Neural cell (in vitro differentiated cells): Measurements from ENCODE around the gene SPATA13. TPM values are rescaled to one million over a fixed set of nuclear protein-coding genes. Genes with fewer than 3 reads are reported as not detected.

Source experiments
- H2AFZ ChIP-seq: fragments of 200-600, 300-800 bp; sonication (generic), shearing (Covaris generic); 2 replicates; pipeline ENCODE4 v1.6.0; 2014; ENCODE audit warnings: low read depth, mild to moderate bottlenecking, antibody characterized with exemption, low read length, moderate library complexity
- H3F3A ChIP-seq: fragments of 200-600 bp; shearing (Covaris generic); 2 replicates; pipeline ENCODE4 v1.6.1; 2016; ENCODE audit warnings: mild to moderate bottlenecking, moderate library complexity, mixed read lengths, antibody characterized with exemption, low read length; ENCODE audit not compliant: insufficient read depth, poor library complexity, severe bottlenecking
- H3K27ac ChIP-seq: fragments of 200-600, 300-800 bp; sonication (generic), shearing (Covaris generic); 2 replicates; pipeline ENCODE4 v1.5.1; 2014; ENCODE audit warnings: mild to moderate bottlenecking, low read length, moderate library complexity
- H3K27me3 ChIP-seq: fragments of 300-800, 200-600 bp; sonication (generic), shearing (Covaris generic); 2 replicates; pipeline ENCODE4 v1.6.0; 2014; ENCODE audit warnings: mild to moderate bottlenecking, low read depth, low read length, moderate library complexity; ENCODE audit not compliant: insufficient read depth
- H3K36me3 ChIP-seq: fragments of 300-800, 200-600 bp; sonication (generic), shearing (Covaris generic); 2 replicates; pipeline ENCODE4 v1.5.1; 2014; ENCODE audit warnings: mild to moderate bottlenecking, antibody characterized with exemption, low read length, moderate library complexity; ENCODE audit not compliant: insufficient read depth
- H3K4me2 ChIP-seq: fragments of 300-800, 200-600 bp; sonication (generic), shearing (Covaris generic); 2 replicates; pipeline ENCODE4 v1.6.0; 2014; ENCODE audit warnings: mild to moderate bottlenecking, low read length
- H3K4me3 ChIP-seq: fragments of 300-800, 200-600 bp; sonication (generic), shearing (Covaris generic); 2 replicates; pipeline ENCODE4 v1.5.1; 2014; ENCODE audit warnings: mild to moderate bottlenecking, low read length, moderate library complexity
- H3K79me2 ChIP-seq: fragments of 200-600 bp; shearing (Covaris generic); replicated peaks from 2 replicates; pipeline ENCODE4 v1.6.0; 2014; ENCODE audit warnings: mild to moderate bottlenecking, low read length, moderate library complexity; ENCODE audit not compliant: insufficient read depth
- H3K9ac ChIP-seq: fragments of 300-800, 200-600 bp; sonication (generic), shearing (Covaris generic); 2 replicates; pipeline ENCODE4 v1.6.1; 2016; ENCODE audit warnings: mild to moderate bottlenecking, low read length, mixed read lengths
- H3K9me2 ChIP-seq: fragments of 200-600 bp; shearing (Covaris generic); 2 replicates; pipeline ENCODE4 v1.6.1; 2016; ENCODE audit warnings: mild to moderate bottlenecking, low read length, mixed read lengths; ENCODE audit not compliant: insufficient read depth
- H3K9me3 ChIP-seq: fragments of 200-600, 300-800 bp; sonication (generic), shearing (Covaris generic); 2 replicates; pipeline ENCODE4 v1.6.1; 2016; ENCODE audit warnings: mild to moderate bottlenecking, mixed run types, low read length, moderate library complexity, mixed read lengths
- H4K20me1 ChIP-seq: fragments of 200-600 bp; shearing (Covaris generic); 2 replicates; pipeline ENCODE4 v1.6.1; 2016; ENCODE audit warnings: mild to moderate bottlenecking, mixed run types; ENCODE audit not compliant: insufficient read depth
- EP300 ChIP-seq: fragments of 450-650 bp; conservative IDR thresholded peaks from 2 replicates; pipeline ENCODE4 v1.6.1; 2014; ENCODE audit warnings: antibody characterized with exemption, mild to moderate bottlenecking, moderate library complexity; ENCODE audit not compliant: poor library complexity, severe bottlenecking
- EZH2 ChIP-seq: fragments of 200-600, 300-800 bp; shearing (Covaris generic), sonication (generic); IDR thresholded peaks from 2 replicates; pipeline ENCODE4 v1.6.1; 2014; ENCODE audit warnings: antibody characterized with exemption, low read length, borderline replicate concordance, mild to moderate bottlenecking; ENCODE audit not compliant: insufficient read depth, poor library complexity, severe bottlenecking
- MXI1 ChIP-seq: fragments of 450-650 bp; conservative IDR thresholded peaks from 2 replicates; pipeline ENCODE4 v1.6.1; 2014; ENCODE audit warnings: antibody characterized with exemption, mild to moderate bottlenecking; ENCODE audit not compliant: poor library complexity, severe bottlenecking
- POLR2AphosphoS5 ChIP-seq: IDR thresholded peaks from 2 replicates; pipeline ENCODE4 v1.6.1; 2012
- RAD21 ChIP-seq: fragments of 450-650 bp; conservative IDR thresholded peaks from 2 replicates; pipeline ENCODE4 v1.6.1; 2014; ENCODE audit warnings: antibody characterized with exemption, mild to moderate bottlenecking, moderate library complexity
- SMC3 ChIP-seq: fragments of 450-650 bp; conservative IDR thresholded peaks from 2 replicates; pipeline ENCODE4 v1.6.1; 2014; ENCODE audit warnings: antibody characterized with exemption, mild to moderate bottlenecking, moderate library complexity; ENCODE audit not compliant: poor library complexity
- TAF1 ChIP-seq: IDR thresholded peaks from 2 replicates; pipeline ENCODE4 v1.6.1; 2012; ENCODE audit warnings: low read depth
- polyA plus RNA-seq: library from polyadenylated mRNA; depleted of rRNA; stranded (reverse); fragments of >200 nt; gene quantifications from 2 replicates; pipeline ENCODE4 v1.2.3, GENCODE V29; 2014
- TF ChIP-seq, protein P1 (sequence below): fragments of 450-650 bp; IDR thresholded peaks from 2 replicates; pipeline ENCODE4 v1.5.1; 2014; ENCODE audit warnings: antibody characterized with exemption, mild to moderate bottlenecking, moderate library complexity; ENCODE audit not compliant: poor library complexity, severe bottlenecking
- TF ChIP-seq, protein P2 (sequence below): IDR thresholded peaks from 2 replicates; pipeline ENCODE4 v1.6.1; 2012; ENCODE audit warnings: borderline replicate concordance

Gene SPATA13
- polyA plus RNA-seq, 1 donor from 2014 or later: 15.5 TPM

- Histone ChIP-seq H3K4me3 (no peak overlapping the region), H3K4me2 (no peak overlapping the region), H3K9me2 (no peaks in the 10 kb centered on the region), H3K27ac (no peak overlapping the region), H2AFZ (no peak overlapping the region), H3F3A (no peaks in the 10 kb centered on the region), H3K9ac (no peak overlapping the region), H4K20me1 (no peaks in the 10 kb centered on the region), H3K27me3 (no peaks in the 10 kb centered on the region), H3K36me3 (no peaks in the 10 kb centered on the region), H3K79me2 (peaks cover 4% of the 10 kb centered on the region), H3K9me3 (peaks cover 5% of the 10 kb centered on the region)
- TF ChIP-seq POLR2AphosphoS5: no peak
- TF ChIP-seq SMC3: no peak
- TF ChIP-seq EP300: no peak
- TF ChIP-seq, protein P1, sequence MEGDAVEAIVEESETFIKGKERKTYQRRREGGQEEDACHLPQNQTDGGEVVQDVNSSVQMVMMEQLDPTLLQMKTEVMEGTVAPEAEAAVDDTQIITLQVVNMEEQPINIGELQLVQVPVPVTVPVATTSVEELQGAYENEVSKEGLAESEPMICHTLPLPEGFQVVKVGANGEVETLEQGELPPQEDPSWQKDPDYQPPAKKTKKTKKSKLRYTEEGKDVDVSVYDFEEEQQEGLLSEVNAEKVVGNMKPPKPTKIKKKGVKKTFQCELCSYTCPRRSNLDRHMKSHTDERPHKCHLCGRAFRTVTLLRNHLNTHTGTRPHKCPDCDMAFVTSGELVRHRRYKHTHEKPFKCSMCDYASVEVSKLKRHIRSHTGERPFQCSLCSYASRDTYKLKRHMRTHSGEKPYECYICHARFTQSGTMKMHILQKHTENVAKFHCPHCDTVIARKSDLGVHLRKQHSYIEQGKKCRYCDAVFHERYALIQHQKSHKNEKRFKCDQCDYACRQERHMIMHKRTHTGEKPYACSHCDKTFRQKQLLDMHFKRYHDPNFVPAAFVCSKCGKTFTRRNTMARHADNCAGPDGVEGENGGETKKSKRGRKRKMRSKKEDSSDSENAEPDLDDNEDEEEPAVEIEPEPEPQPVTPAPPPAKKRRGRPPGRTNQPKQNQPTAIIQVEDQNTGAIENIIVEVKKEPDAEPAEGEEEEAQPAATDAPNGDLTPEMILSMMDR: no peak
- TF ChIP-seq MXI1: no peak
- TF ChIP-seq RAD21: no peak
- no peak for TF ChIP-seq TAF1
- TF ChIP-seq, protein P2, sequence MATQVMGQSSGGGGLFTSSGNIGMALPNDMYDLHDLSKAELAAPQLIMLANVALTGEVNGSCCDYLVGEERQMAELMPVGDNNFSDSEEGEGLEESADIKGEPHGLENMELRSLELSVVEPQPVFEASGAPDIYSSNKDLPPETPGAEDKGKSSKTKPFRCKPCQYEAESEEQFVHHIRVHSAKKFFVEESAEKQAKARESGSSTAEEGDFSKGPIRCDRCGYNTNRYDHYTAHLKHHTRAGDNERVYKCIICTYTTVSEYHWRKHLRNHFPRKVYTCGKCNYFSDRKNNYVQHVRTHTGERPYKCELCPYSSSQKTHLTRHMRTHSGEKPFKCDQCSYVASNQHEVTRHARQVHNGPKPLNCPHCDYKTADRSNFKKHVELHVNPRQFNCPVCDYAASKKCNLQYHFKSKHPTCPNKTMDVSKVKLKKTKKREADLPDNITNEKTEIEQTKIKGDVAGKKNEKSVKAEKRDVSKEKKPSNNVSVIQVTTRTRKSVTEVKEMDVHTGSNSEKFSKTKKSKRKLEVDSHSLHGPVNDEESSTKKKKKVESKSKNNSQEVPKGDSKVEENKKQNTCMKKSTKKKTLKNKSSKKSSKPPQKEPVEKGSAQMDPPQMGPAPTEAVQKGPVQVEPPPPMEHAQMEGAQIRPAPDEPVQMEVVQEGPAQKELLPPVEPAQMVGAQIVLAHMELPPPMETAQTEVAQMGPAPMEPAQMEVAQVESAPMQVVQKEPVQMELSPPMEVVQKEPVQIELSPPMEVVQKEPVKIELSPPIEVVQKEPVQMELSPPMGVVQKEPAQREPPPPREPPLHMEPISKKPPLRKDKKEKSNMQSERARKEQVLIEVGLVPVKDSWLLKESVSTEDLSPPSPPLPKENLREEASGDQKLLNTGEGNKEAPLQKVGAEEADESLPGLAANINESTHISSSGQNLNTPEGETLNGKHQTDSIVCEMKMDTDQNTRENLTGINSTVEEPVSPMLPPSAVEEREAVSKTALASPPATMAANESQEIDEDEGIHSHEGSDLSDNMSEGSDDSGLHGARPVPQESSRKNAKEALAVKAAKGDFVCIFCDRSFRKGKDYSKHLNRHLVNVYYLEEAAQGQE: no peak
- no peak for TF ChIP-seq EZH2
Measured at GRCh38 chr13:24185591-24186232, 25.2 kb downstream of the SPATA13 start.

DNA sequence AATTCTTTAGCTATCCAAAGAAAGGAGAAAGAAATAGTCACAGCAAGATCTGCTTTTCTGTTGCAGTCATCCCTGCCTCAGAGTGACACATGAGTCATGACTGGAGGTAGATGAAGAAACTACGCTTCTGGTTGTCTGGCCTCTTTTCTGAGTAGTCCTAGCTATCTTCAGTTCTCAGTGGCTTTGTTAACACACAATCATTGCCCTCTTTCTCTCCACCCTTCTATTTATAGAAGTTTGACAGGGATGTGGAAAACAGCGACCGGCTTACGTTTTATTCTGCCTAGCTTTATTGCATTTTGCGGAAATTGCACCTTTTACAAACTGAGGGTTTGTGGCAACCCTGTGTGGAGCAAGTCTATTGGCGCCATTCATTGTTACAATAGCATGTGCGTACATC lies 26.7 kb downstream of the SPATA13 start:
- H3F3A ChIP-seq: no peaks in the 10 kb centered on the region
- no peaks in the 10 kb centered on the region for H4K20me1 ChIP-seq
- no peak overlapping the region for H3K9ac ChIP-seq
- H3K9me3 ChIP-seq: peaks cover 5% of the 10 kb centered on the region
- no peaks in the 10 kb centered on the region for H3K79me2 ChIP-seq
- no peak overlapping the region for H3K4me2 ChIP-seq
- H2AFZ ChIP-seq: no peak overlapping the region
- no peak overlapping the region for H3K4me3 ChIP-seq
- H3K9me2 ChIP-seq: no peaks in the 10 kb centered on the region
- no peak overlapping the region for H3K27ac ChIP-seq
- no peaks in the 10 kb centered on the region for H3K27me3 ChIP-seq
- no peaks in the 10 kb centered on the region for H3K36me3 ChIP-seq
- TF ChIP-seq, protein P1: no peak
- no peak for TF ChIP-seq EZH2
- no peak for TF ChIP-seq RAD21
- TF ChIP-seq MXI1: no peak
- TF ChIP-seq SMC3: no peak
- no peak for TF ChIP-seq TAF1
- TF ChIP-seq EP300: no peak
- TF ChIP-seq, protein P2: no peak
- TF ChIP-seq POLR2AphosphoS5: no peak
